ENCODE data around the gene MEGF6.

MEGF6 gene

DNA sequence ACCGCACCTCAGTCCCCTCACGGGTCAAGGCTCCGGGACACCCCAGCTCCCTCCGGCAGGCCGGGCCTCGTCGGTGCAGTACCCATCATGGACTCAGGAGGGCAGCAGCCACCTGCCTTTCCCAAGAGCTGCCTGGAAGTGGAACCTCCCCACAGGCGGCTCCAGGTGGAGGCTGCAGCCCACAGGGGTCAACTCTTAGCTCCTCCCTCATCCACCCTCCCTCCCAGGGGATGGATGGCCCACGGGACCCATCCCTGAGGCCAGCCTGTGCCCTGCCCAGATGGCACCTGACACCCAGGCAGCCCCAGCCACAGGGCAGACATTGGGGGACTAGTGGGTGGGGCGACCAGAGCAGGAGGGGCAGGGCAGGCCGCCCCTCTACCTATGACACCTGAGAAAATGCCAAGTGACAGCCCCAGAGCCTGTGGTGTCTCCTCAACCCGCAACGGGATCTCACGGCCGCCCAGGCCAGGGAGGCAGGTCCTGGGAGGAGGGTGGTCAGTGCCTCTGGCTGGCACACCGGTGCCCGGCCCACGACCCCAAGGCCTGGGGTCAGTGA is 158.0 kb downstream of the MEGF6 start:
- in situ Hi-C loops (cut with MboI; ENCODE audit: low sequenced_read_pairs), result no loop called here

- in situ Hi-C loops (cut with MboI; ENCODE audit: low sequenced_read_pairs), result no loop called here
Observed at GRCh38 chr1:3452866-3453175, 158.5 kb downstream of the MEGF6 start.

DNA sequence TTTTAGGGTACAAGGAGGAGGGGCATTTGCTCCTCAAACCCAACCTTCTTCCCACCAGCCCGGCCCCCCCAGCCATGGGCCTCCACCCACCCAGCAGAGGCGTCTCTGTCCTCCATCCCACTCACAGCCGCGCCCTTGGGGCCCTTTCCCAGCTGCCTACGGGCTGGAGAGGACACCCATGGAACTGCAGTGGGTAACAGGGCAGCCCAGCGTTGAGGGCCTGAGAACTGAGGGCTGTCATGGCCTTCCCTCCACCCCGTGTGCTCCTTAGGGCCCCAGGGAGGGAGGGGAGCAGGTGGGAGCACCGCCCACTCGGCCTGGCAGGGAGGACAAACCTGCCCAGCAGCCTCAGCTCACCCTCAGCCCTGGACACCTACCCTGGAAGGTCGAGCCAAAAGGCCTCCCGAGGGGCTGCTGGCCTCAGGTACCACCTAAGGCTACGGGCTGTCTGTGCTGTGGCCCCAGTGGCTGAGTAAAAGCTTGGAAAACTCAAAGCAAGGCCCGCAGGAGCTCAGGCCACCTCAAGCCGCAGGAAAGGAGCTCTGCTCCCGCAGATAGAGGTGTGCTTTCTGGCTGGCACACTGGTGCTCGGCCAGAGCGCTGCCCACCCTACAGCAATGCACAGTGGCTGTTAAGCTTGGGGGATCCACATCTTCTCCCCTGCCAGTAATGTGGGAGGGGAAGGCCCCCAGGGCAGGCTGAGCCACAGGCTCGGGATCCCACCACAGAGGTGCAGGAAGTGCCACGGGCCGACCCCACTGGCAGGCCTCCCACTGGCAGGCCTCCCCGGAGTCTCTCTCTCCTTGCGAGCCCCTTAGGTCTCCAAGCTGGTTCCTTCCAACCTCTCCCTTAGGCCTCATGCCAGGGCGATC is 159.1 kb downstream of the MEGF6 start:
- in situ Hi-C loops (cut with MboI; ENCODE audit: low sequenced_read_pairs), result no loop called here

DNA sequence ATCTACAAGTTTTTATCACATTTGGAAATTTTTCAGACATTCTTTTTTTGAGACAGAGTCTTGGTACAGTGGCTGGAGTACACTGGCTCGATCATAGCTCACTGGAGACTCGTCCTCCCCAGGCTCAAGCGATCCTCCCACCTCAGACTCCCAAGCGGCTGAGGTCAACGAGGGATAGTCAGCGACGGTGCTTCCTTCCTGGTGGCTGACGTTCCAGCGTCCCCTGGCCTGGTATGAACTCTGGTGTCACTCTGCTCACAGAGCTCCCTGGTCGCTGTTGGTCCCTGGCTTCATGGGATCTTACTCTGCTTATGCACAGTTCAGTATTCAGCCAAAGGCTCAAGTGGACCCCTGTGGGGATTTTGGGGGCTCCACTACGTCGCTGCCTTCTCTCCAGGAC is 160.3 kb downstream of the MEGF6 start:
- in situ Hi-C loops (cut with MboI; ENCODE audit: low sequenced_read_pairs), result no loop called here

DNA sequence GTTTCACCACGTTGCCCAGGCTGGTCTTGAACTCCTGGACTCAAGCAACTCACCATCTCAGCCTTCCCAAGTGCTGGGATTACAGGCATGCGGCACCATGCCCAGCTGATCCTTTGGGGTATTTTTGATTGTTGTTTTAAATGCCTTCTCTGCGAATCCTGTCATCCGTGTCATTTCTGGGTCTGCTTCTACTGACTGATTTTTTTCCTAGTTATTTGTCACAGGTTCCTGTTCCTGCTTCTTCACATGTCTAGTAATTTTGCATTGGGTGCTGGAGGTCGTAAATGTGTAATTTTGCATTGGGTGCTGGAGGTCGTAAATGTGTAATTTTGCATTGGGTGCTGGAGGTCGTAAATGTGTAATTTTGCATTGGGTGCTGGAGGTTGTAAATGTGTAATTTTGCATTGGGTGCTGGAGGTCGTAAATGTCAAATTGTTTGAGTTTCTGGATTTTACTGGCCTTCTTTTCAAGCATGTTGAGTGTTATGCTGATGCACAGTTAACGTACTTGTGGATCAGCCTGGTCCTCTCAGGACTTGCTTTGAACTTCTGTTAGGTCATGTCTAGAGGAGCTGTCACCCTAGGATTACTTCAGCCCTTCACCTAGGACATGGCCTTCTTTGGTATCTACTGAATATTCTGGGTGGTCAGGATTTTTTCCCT is 161.0 kb downstream of the MEGF6 start:
- in situ Hi-C loops (cut with MboI; ENCODE audit: low sequenced_read_pairs), result no loop called here

- in situ Hi-C loops (cut with MboI; ENCODE audit: low sequenced_read_pairs), result no loop called here
Observed at GRCh38 chr1:3444736-3445135, 166.6 kb downstream of the MEGF6 start.

GRCh38 chr1:3444298-3444697 is 167.0 kb downstream of the MEGF6 start:
- in situ Hi-C loops (cut with MboI; ENCODE audit: low sequenced_read_pairs), result no loop called here

- in situ Hi-C loops (cut with MboI; ENCODE audit: low sequenced_read_pairs), result no loop called here
Observed at GRCh38 chr1:3443807-3444206, 167.5 kb downstream of the MEGF6 start.

- in situ Hi-C loops (cut with MboI; ENCODE audit: low sequenced_read_pairs), result no loop called here
Observed at GRCh38 chr1:3442901-3443300, 168.4 kb downstream of the MEGF6 start.

DNA sequence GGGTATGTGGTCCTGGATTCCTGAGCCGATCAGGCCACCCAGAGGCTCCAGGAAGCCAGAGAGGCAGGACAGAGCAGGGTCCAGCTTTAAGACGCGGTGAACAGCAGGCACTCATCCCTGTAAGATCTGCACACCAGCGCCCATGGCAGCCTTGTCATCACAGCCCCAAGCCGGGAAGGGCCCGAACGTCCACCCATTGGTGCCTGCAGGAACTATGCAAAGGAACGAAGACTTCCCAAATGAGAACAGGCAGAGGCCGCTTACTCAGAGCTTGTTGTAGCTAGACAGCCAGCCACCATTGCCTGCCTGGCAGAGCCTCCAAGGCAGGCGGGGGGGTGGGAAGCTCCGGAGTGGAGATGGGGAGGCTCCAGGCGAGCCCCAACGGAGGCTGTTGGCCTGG is 169.0 kb downstream of the MEGF6 start:
- in situ Hi-C loops (cut with MboI; ENCODE audit: low sequenced_read_pairs), result no loop called here

DNA sequence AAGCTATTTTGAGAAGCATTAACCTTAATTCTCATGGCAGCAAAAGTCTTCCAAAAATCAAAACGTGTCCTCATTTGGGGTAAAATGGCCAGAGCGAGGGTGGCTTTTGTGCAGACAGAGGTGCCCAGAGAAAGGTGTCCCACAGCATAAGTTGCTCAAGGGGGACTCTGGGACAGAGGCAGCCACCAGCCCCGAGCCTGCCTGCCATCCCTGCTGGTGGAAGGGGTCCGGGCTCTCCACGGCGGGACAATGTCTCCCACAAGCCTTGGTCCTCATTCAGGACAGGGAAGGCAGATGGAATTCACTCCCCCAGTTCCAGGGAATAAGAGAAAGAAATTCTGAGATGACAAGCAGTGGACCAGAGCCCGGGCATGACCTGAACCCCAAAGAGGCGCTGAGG is 169.4 kb downstream of the MEGF6 start:
- in situ Hi-C loops (cut with MboI; ENCODE audit: low sequenced_read_pairs), result no loop called here

DNA sequence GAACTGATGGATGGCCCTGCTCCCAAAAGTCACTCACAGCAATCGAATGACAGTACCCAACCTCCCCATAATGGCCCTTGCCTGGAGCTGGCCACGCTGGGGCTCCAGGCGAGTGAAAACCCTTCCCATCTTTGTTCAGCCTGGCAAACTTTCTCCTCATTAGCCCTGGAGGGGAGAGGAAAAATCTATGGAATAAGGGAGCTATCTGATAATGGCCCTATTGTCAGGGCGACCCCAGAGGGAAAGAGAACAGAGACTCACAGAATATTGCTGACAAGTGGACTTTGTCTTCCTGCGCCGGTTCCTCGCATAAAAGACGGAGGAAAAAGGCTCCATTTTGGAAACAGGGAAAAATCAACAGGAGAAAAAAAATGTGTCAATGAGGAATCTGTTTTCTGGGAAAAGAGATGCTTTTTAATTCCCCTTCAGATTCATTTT is 169.9 kb downstream of the MEGF6 start:
- in situ Hi-C loops (cut with MboI; ENCODE audit: low sequenced_read_pairs), result no loop called here

- in situ Hi-C loops (cut with MboI; ENCODE audit: low sequenced_read_pairs), result no loop called here
Observed at GRCh38 chr1:3440711-3441409, 170.4 kb downstream of the MEGF6 start.

- in situ Hi-C loops (cut with MboI; ENCODE audit: low sequenced_read_pairs), result no loop called here
Observed at GRCh38 chr1:3440300-3440681, 171.0 kb downstream of the MEGF6 start.
